Measurements from ENCODE around the gene CCDC200.
"Not testable (repeated sequence)": the region's sequence is repeated elsewhere in the genome, so short reads cannot be mapped to it uniquely, and the experiment has no call there.

CCDC200 gene

DNA sequence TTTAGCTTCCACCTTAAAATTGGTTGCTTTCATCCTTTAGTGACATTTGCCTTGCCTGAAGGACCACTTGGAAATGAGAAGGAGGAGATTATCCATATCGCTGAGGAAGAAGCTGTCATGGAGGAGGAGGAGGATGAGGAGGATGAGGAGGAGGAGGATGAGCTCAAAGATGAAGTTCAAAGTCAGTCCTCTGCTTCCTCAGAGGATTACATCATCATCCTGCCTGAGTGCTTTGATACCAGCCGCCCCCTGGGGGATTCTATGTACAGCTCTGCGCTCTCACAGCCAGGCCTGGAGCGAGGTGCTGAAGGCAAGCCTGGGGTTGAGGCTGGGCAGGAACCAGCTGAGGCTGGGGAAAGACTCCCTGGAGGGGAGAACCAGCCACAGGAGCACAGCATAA is 28.3 kb downstream of the CCDC200 start:
- no peak for DNase-seq
- no peaks in the 10 kb centered on the region for H3K27me3 Mint-ChIP-seq
- peaks cover 7% of the 10 kb centered on the region for H3K4me1 Mint-ChIP-seq (ENCODE audit: low read depth)
- H3K27ac Mint-ChIP-seq: peak overlapping the region; percentile 63
- peaks cover 83% of the 10 kb centered on the region for H3K36me3 Mint-ChIP-seq (ENCODE audit: low read depth)
- no peak overlapping the region for H3K4me3 Mint-ChIP-seq
- H3K9me3 Mint-ChIP-seq: no peaks in the 10 kb centered on the region

DNA sequence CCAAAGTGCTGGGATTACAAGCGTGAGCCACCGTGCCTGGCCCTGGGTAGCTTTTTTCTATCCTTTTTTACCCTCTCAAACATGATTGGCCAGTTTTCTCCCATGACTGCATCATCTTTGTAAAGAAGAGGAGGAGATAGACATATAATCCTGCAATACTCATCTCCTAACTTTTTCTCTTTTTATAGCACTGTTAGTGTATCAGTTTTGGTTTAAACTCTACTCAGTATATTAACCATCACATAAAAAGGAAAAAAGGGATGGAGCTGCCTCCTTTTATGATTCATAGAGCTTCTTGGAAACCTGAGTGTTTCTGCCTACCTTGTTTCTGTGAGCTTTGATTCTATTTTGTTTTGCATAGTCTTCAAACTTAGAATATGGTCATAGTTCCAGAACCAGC is 28.8 kb downstream of the CCDC200 start:
- peak overlapping the region; percentile 63 for H3K27ac Mint-ChIP-seq
- no peaks in the 10 kb centered on the region for H3K27me3 Mint-ChIP-seq

DNA sequence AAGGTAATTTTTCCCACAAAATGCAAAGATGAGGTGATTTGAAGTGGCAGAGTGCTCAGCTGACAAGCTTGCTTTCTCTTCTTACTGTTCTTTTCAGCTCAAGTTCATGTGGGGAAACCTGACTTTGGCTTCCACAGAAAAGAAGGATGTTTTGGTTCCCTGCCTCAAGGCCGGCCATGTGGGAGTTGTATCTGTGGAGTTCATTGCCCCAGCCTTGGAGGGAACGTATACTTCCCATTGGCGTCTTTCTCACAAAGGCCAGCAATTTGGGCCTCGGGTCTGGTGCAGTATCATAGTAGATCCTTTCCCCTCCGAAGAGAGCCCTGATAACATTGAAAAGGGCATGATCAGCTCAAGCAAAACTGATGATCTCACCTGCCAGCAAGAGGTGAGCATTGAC is 35.2 kb downstream of the CCDC200 start:
- Mint-ChIP-seq H3K36me3 (ENCODE audit: low read depth) (peaks cover 93% of the 10 kb centered on the region), H3K9me3 (no peaks in the 10 kb centered on the region), H3K4me3 (no peak overlapping the region), H3K27me3 (no peaks in the 10 kb centered on the region), H3K27ac (no peak overlapping the region), H3K4me1 (ENCODE audit: low read depth) (no peaks in the 10 kb centered on the region)
- DNase-seq: no peak

More for the DNA sequence above, 28.8 kb downstream of the CCDC200 start:
- Mint-ChIP-seq H3K9me3 (no peaks in the 10 kb centered on the region), H3K4me1 (ENCODE audit: low read depth) (peaks cover 7% of the 10 kb centered on the region), H3K4me3 (no peak overlapping the region), H3K36me3 (ENCODE audit: low read depth) (peaks cover 84% of the 10 kb centered on the region)
- DNase-seq: no peak

DNA sequence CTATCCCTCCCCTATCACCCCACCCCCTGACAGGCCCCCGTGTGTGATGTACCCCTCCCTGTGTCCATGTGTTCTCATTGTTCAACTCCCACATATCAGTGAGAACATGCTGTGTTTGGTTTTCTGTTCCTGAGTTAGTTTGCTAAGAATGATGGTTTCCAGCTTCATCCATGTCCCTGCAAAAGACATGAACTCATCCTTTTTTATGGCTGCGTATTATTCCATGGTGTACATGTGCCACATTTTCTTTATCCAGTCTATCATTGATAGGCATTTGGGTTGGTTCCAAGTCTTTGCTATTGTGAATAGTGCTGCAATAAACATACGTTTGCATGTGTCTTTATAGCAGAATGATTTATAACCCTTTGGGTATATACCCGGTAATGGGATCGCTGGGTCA is 41.8 kb downstream of the CCDC200 start:
- DNase-seq; H3K27ac Mint-ChIP-seq; H3K27me3 Mint-ChIP-seq; H3K4me1 Mint-ChIP-seq (ENCODE audit: low read depth); H3K9me3 Mint-ChIP-seq; H3K4me3 Mint-ChIP-seq: not testable (repeated sequence)
- peaks cover 61% of the 10 kb centered on the region for H3K36me3 Mint-ChIP-seq (ENCODE audit: low read depth)

DNA sequence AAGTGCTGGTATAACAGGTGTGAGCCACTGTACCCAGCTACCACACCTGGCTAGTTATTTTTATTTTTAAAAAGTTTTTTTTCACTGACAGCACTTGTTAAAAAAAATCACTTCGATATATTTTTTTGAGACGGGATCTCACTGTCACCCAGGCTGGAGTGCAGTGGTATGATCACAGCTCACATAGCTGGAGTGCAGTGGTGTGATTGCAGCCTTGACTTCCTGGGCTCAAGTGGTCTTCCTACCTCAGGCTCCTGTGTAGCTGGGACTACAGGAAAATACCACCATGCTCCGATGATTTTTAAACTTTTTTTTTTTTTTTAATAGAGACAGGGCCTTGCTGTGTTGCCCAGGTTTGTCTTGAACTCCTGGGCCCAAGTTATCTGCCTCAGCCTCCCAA is 44.5 kb downstream of the CCDC200 start:
- Mint-ChIP-seq H3K36me3 (ENCODE audit: low read depth) (peaks cover 49% of the 10 kb centered on the region), H3K4me3 (no peak overlapping the region), H3K27ac (no peak overlapping the region), H3K4me1 (ENCODE audit: low read depth) (peaks cover 1% of the 10 kb centered on the region), H3K27me3 (no peaks in the 10 kb centered on the region), H3K9me3 (no peaks in the 10 kb centered on the region)
- DNase-seq: no peak

DNA sequence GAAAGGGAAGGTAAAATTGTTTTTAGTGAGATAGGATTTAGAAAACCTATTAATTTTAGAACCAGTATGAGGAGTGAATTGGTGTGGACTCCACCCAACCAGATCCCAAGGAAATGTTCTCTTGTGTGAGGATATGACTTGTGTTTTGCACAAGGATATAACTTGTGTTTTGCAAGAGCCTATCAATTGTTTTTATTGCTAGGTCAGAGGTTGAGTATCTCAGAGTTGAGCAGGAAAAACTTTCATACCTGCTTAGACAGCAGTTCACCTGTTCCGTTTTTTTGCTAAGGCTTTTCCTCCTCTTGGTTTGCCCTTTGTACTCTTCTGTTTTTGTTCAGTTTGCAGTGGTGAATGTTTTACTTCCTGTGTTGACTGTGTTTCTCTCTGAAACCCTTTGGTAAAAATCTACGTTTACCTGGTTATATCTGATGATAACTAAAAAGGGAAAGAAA is 52.3 kb downstream of the CCDC200 start:
- Mint-ChIP-seq H3K36me3 (ENCODE audit: low read depth) (peaks cover 40% of the 10 kb centered on the region), H3K27me3 (no peaks in the 10 kb centered on the region)

DNA sequence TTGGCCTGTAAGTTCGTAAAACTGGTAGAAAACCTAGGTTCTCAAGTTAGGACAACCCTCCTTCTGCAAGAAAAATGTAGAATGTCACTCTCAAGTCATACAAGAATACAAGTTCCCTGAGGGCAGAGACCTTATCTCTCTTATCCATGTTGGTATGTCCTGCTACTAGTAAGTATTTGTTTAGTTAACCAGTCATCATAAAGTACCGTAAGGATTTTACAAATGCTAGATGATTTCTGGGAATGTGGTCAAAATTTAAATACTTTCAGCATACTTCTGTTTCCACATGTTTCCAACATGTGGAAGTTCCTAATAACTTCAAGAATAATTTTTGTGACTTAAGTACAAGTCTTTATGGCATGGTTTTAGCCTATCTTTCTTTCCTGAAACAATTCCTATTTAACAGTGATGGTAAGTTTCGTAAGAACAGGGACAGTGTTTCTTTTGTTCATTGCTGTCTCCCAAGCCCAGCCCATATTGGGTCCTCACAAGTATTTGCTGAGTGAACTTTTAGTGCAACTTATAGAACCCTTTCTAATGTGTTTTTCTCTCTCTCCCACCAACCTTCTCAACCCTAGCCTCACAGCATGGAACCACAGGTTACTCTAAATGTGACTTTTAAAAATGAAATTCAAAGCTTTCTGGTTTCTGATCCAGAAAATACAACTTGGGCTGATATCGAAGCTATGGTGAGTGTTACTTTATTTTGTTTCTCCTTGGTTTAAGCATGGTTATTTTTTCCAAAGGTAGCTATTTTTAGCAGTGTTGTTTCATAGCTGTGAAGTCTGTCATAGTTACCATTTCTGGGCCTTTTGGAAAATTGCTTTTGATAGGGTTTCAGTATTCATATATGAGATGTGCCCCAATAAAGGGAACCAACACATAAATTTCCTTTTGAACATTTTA is 53.0 kb downstream of the CCDC200 start:
- Mint-ChIP-seq H3K27ac (peak overlapping the region; percentile 97), H3K27me3 (no peaks in the 10 kb centered on the region), H3K36me3 (ENCODE audit: low read depth) (peaks cover 36% of the 10 kb centered on the region), H3K4me3 (peak overlapping the region; percentile 64), H3K9me3 (no peaks in the 10 kb centered on the region), H3K4me1 (ENCODE audit: low read depth) (peaks cover 49% of the 10 kb centered on the region)
- no peak for DNase-seq

More for the DNA sequence above, 52.3 kb downstream of the CCDC200 start:
- peaks cover 49% of the 10 kb centered on the region for H3K4me1 Mint-ChIP-seq (ENCODE audit: low read depth)
- no peaks in the 10 kb centered on the region for H3K9me3 Mint-ChIP-seq
- H3K27ac Mint-ChIP-seq: peak overlapping the region; percentile 97
- no peak for DNase-seq
- H3K4me3 Mint-ChIP-seq: peak overlapping the region; percentile 64

DNA sequence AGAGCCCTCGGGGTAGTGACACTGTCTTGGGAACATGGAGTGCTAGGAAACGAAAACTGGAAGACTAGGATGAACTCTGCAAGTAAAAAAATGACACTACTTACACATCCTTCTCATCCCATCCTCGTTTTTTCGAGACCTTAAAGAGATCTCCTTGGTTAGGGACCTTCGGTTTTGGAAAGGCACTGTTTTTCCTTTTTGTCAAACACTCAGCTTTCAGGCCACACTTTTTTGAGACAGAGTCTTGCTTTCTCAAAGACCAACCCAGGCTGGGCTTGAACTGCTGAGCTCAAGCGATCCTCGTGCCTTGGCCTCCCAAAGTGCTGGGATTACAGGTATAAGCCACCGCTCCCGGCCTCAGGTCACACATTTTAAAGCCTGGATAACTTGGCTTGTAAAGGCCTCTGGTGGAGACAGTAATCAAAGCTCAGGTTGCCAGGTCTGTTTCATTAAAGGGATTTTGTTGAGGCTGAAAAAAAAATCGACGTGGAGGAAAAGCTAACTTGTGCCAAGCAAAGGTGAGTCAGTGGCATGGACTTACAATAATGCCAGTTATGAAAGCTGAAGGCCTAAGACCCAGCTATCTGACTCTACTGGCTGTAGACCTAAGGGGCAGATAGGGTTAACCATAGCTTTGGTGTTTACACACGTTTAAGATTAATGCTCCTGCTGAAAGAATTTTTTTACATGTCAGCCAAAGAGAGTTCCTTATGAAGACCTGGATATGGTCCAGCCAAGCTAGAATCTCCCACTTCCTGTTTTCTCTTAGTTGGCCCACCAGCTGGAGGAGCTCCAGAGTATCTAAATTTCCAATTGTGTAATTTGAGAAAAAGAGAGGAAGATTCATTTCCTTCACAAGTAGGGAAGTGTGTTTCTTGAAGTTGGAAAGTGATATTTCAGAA is 56.6 kb downstream of the CCDC200 start:
- Mint-ChIP-seq H3K4me1 (ENCODE audit: low read depth) (peaks cover 40% of the 10 kb centered on the region), H3K27me3 (no peaks in the 10 kb centered on the region), H3K36me3 (ENCODE audit: low read depth) (peaks cover 23% of the 10 kb centered on the region), H3K9me3 (no peaks in the 10 kb centered on the region), H3K27ac (no peak overlapping the region), H3K4me3 (no peak overlapping the region)
- DNase-seq: peak; percentile 39
